T-helper 9 cell (primary cell): ENCODE results near the gene CACTIN.
A peak's percentile ranks its signal among the peaks of the same experiment; 100 is the strongest.

Source experiments
- DNase-seq: peaks from one replicate; pipeline ENCODE4 v3.0.0-alpha.2; 2020

The CACTIN gene

GRCh38 chr19:3623716-3624115 is 2.9 kb downstream of the CACTIN start:
- no peak for DNase-seq

GRCh38 chr19:3622224-3622623 is 4.4 kb downstream of the CACTIN start:
- no peak for DNase-seq

GRCh38 chr19:3621689-3622088 is 4.9 kb downstream of the CACTIN start:
- DNase-seq: no peak

GRCh38 chr19:3620817-3621547 is 5.6 kb downstream of the CACTIN start:
- no peak for DNase-seq

- no peak for DNase-seq
Observed at GRCh38 chr19:3620145-3620816, 6.3 kb downstream of the CACTIN start.

GRCh38 chr19:3619631-3620012 is 7.0 kb downstream of the CACTIN start:
- no peak for DNase-seq

- no peak for DNase-seq
Observed at GRCh38 chr19:3618811-3619630, 7.6 kb downstream of the CACTIN start.

- DNase-seq: peak; percentile 48
Observed at GRCh38 chr19:3618144-3618810, 8.3 kb downstream of the CACTIN start.

- DNase-seq: no peak
Observed at GRCh38 chr19:3617463-3617862, 9.1 kb downstream of the CACTIN start.

GRCh38 chr19:3615524-3616135 is 11.0 kb downstream of the CACTIN start:
- no peak for DNase-seq

GRCh38 chr19:3614858-3615505 is 11.6 kb downstream of the CACTIN start:
- no peak for DNase-seq

- no peak for DNase-seq
Observed at GRCh38 chr19:3613818-3614661, 12.6 kb downstream of the CACTIN start.

- DNase-seq: no peak
Observed at GRCh38 chr19:3612901-3613741, 13.5 kb downstream of the CACTIN start.

- no peak for DNase-seq
Observed at GRCh38 chr19:3612330-3612729, 14.3 kb downstream of the CACTIN start.

GRCh38 chr19:3611841-3612240 is 14.7 kb downstream of the CACTIN start:
- no peak for DNase-seq

- no peak for DNase-seq
Observed at GRCh38 chr19:3610745-3611717, 15.6 kb downstream of the CACTIN start.

- no peak for DNase-seq
Observed at GRCh38 chr19:3609779-3610719, 16.5 kb downstream of the CACTIN start.
